Gastrocnemius medialis (tissue), 4 donors: Measurements from ENCODE around the gene DNAJB14. TPM values are rescaled to one million over a fixed set of nuclear protein-coding genes. Genes with fewer than 3 reads are reported as not detected.

Experiments
- ATAC-seq, 2 donors: fragments of 150-250 bp; one replicate each; pipeline ENCODE4 v1.9.1; 2016
- DNase-seq, 2 donors: peaks; one replicate each; pipeline ENCODE4 v3.0.0-alpha.2; 2019
- H3K27ac ChIP-seq, 4 donors: fragments of 200-600 bp; sonication (generic); 1 replicate in 1 of 4; 2 replicates in 3 of 4; pipeline ENCODE4 v1.5.1; 2016 to 2018; ENCODE audit warnings: mild to moderate bottlenecking in 2 of 4, moderate library complexity in 1 of 4
- H3K27me3 ChIP-seq, 3 donors: fragments of 200-600 bp; sonication (generic) in 2 of 3; 1 replicate in 1 of 3; 2 replicates in 2 of 3; pipeline versions ENCODE4 v1.5.1 to v1.6.0; 2016 to 2019; ENCODE audit warnings: mild to moderate bottlenecking in 1 of 3, moderate library complexity in 1 of 3
- H3K36me3 ChIP-seq, 2 donors: fragments of 200-600 bp; sonication (generic) in 1 of 2; one replicate each; pipeline ENCODE4 v1.5.1; 2017 to 2018
- H3K4me1 ChIP-seq, 2 donors: fragments of 200-600 bp; sonication (generic) in 1 of 2; one replicate each; pipeline ENCODE4 v1.5.1; 2016 to 2017; ENCODE audit warnings: mild to moderate bottlenecking in 2 of 2
- H3K4me3 ChIP-seq, 4 donors: fragments of 200-600 bp; sonication (generic) in 3 of 4; 1 replicate in 1 of 4; 2 replicates in 3 of 4; pipeline ENCODE4 v1.5.1; 2016 to 2019; ENCODE audit warnings: mild to moderate bottlenecking in 2 of 4
- H3K9me3 ChIP-seq, 3 donors: fragments of 200-600 bp; sonication (generic) in 2 of 3; 1 replicate in 1 of 3; 2 replicates in 2 of 3; pipeline ENCODE4 v1.5.1; 2016 to 2019
- POLR2A ChIP-seq, 2 donors: fragments of 450-650 bp; IDR thresholded peaks; one replicate each; pipeline ENCODE4 v1.6.1; 2017; ENCODE audit warnings: antibody characterized with exemption in 2 of 2, mild to moderate bottlenecking in 2 of 2, moderate library complexity in 2 of 2
- in situ Hi-C, 4 donors: fragments of 200-750 bp; cut with MboI; loops; one replicate each; pipeline versions ENCODE4 v1.15.0 to v1.8.0; 2017; ENCODE audit warnings: low sequenced_read_pairs in 4 of 4
- intact Hi-C: fragments of 100-400 bp; cut with DNase I; formaldehyde crosslinking; loops from one replicate; pipeline ENCODE4 v1.15.1; 2023; ENCODE audit warnings: low total_unique reads
- total RNA-seq, 4 donors: library from RNA; depleted of rRNA; stranded (reverse); fragments of >200 nt; gene quantifications; one replicate each; pipeline versions ENCODE4 v1.1.0 to v1.2.3, GENCODE V29; 2016
- TF ChIP-seq, protein P1 (sequence below), 5 experiments: fragments of 450-650 bp in 3 of 5; fragments of 200-600 bp in 2 of 5; sonication (generic) in 2 of 5; IDR thresholded peaks in 4 of 5; conservative IDR thresholded peaks in 1 of 5; 1 replicate in 4 of 5; 2 replicates in 1 of 5; pipeline ENCODE4 v1.5.1; 2016 to 2019; ENCODE audit warnings: antibody characterized with exemption in 5 of 5, mild to moderate bottlenecking in 3 of 5, moderate library complexity in 3 of 5

The DNAJB14 gene
- total RNA-seq, 4 donors from 2014 or later = 14.2 to 26.9 (median 15.2) TPM

DNA sequence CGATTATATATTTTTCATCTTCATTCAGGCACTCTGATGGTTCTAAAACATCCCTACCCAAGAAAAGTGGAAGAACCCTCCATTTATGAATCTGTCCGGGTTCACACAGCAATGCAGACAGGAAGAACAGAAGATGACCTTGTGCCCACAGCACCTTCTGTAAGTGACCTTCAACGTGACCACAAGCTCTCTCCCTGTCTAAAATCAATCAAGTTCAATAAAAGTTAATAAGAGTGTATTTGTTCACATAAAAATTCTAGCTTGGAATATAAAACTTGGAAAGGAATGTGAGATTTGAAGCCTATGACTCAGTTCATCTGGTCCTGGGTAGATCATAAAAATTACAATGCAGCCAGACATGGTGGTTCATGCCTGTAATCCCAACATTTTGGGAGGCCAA, 93.2 kb downstream of the DNAJB14 start:
- Histone ChIP-seq H3K9me3 (no peaks in the 10 kb centered on the region), H3K27ac (no peak overlapping the region), H3K36me3 (no peaks in the 10 kb centered on the region), H3K4me1 (no peaks in the 10 kb centered on the region), H3K4me3 (no peak overlapping the region), H3K27me3 (no peaks in the 10 kb centered on the region)
- DNase-seq (no peak), ATAC-seq (no peak)
- in situ Hi-C loops (no loop called here), intact Hi-C loops (no loop called here)
- TF ChIP-seq POLR2A (IDR thresholded peaks at IDR 0.05) = no peak
- TF ChIP-seq, protein P1, sequence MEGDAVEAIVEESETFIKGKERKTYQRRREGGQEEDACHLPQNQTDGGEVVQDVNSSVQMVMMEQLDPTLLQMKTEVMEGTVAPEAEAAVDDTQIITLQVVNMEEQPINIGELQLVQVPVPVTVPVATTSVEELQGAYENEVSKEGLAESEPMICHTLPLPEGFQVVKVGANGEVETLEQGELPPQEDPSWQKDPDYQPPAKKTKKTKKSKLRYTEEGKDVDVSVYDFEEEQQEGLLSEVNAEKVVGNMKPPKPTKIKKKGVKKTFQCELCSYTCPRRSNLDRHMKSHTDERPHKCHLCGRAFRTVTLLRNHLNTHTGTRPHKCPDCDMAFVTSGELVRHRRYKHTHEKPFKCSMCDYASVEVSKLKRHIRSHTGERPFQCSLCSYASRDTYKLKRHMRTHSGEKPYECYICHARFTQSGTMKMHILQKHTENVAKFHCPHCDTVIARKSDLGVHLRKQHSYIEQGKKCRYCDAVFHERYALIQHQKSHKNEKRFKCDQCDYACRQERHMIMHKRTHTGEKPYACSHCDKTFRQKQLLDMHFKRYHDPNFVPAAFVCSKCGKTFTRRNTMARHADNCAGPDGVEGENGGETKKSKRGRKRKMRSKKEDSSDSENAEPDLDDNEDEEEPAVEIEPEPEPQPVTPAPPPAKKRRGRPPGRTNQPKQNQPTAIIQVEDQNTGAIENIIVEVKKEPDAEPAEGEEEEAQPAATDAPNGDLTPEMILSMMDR (IDR thresholded peaks at IDR 0.05 in 4 of 5, conservative IDR thresholded peaks at IDR 0.05 in 1 of 5) = no peak

DNA sequence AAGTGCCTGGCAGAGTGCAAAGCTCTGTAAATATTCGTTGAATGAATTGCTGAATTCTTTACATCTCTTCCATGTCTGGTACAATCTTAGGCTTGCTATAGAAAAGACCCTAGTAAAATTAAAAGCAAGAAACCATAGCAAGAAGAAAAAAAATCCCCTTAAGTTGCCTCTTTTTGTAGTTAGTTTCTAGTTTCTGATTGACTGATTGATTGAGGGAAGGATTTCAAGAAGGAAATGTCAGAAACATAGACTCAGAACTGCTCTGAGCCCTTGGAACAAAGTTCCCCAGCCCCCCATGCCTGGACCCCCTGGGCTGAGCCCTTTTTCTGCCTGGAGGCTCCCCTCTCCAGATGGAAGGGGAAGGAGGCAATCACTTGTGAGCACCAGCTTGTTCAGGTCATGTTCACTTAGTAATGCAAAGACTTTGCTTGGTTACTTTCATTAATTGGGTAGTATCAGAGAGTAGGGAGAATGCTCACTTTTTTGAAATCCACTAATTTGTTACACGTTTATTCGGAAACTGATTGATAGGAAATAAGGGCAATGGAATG, 94.1 kb downstream of the DNAJB14 start:
- Histone ChIP-seq H3K36me3 (no peaks in the 10 kb centered on the region), H3K9me3 (no peaks in the 10 kb centered on the region), H3K4me1 (no peaks in the 10 kb centered on the region), H3K4me3 (no peak overlapping the region), H3K27ac (no peak overlapping the region), H3K27me3 (no peaks in the 10 kb centered on the region)
- in situ Hi-C loops = no loop called here
- TF ChIP-seq POLR2A (IDR thresholded peaks at IDR 0.05) = no peak
- TF ChIP-seq, protein P1 (IDR thresholded peaks at IDR 0.05 in 4 of 5, conservative IDR thresholded peaks at IDR 0.05 in 1 of 5) = no peak
- intact Hi-C loops = no loop called here
- DNase-seq (no peak), ATAC-seq (no peak)

DNA sequence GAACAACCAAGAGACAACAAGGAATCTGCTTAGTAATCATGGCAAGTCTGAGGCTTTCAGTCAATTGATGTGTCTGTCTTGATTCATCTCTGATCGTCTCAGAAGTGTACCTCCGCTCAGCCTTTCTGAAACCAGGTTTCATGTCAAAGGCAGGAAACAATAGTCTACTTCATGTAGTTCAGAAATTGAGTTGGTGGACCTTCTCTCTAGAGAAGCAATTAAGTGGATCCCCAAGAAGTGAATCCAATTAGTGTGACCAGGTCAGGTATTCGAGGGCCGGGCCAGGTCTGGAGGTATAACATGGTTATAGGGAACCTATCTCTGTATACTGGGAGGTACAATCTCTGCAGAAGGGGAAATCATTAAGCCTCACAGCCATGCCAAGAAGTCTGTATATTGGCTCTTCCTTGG, 97.8 kb downstream of the DNAJB14 start:
- no peak overlapping the region for H3K27ac ChIP-seq
- DNase-seq = no peak
- no peak for ATAC-seq
- intact Hi-C loops = no loop called here
- no peaks in the 10 kb centered on the region for H3K4me1 ChIP-seq
- in situ Hi-C loops = no loop called here
- no peak overlapping the region for H3K4me3 ChIP-seq
- H3K9me3 ChIP-seq = no peaks in the 10 kb centered on the region
- TF ChIP-seq, protein P1 (IDR thresholded peaks at IDR 0.05 in 4 of 5, conservative IDR thresholded peaks at IDR 0.05 in 1 of 5) = no peak
- no peak for TF ChIP-seq POLR2A (IDR thresholded peaks at IDR 0.05)
- H3K36me3 ChIP-seq = no peaks in the 10 kb centered on the region
- H3K27me3 ChIP-seq = no peaks in the 10 kb centered on the region

DNA sequence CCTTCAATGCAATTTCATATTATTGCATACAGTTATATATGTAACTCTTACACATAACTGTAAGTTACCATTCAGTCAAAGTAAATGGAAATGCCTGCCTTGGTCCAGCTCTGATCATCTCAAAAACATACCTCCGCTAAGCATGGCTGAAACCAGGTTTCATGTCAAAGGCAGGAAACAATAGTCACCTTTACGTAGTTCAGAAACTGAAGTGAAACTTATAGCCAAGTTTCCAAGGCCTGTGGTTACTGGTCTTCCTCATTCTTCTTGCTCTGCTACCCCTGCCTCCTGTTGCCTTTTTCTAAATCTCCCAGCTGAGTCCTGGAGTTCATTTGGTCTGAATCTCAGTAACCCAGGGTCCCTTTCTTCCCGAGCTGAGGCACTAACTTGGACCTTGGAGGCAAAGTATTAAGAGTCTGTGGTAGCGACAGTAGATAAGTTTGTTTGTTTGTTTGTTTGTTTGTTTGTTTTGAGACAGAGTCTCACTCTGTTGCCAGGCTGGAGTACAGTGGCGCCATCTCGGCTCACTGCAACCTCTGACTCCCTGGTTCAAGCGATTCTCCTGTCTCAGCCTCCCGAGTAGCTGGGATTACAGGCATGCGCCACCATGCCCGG, 98.9 kb downstream of the DNAJB14 start:
- DNase-seq (no peak), ATAC-seq (no peak)
- Histone ChIP-seq H3K27ac (no peak overlapping the region), H3K36me3 (no peaks in the 10 kb centered on the region), H3K27me3 (no peaks in the 10 kb centered on the region), H3K4me1 (no peaks in the 10 kb centered on the region), H3K9me3 (no peaks in the 10 kb centered on the region), H3K4me3 (no peak overlapping the region)
- TF ChIP-seq POLR2A (IDR thresholded peaks at IDR 0.05) = no peak
- TF ChIP-seq, protein P1 (IDR thresholded peaks at IDR 0.05 in 4 of 5, conservative IDR thresholded peaks at IDR 0.05 in 1 of 5) = no peak
- intact Hi-C loops = no loop called here
- in situ Hi-C loops = no loop called here

DNA sequence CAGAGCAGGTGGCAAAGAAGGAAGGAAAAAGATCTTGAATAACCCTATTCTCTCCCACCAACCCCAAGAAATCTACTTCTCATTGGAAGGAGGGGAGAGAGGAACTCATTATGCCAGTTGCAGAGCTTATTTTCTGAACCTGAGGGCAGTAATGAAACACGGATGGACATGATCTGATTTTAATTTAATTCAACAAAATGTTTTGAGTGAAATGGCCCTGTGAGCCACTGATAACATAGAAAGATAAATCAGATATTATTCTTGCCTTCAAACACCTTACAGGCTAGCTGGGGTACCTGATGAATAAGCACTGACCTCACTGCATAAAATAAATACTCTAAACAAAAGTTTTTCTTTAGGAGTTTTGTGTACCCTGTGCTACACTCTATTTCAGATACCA, 99.5 kb downstream of the DNAJB14 start:
- Histone ChIP-seq H3K36me3 (no peaks in the 10 kb centered on the region), H3K9me3 (no peaks in the 10 kb centered on the region), H3K27ac (no peak overlapping the region), H3K4me1 (no peaks in the 10 kb centered on the region), H3K27me3 (no peaks in the 10 kb centered on the region), H3K4me3 (no peak overlapping the region)
- intact Hi-C loops = no loop called here
- in situ Hi-C loops = no loop called here
- ATAC-seq = no peak
- DNase-seq = no peak
- TF ChIP-seq, protein P1 (IDR thresholded peaks at IDR 0.05 in 4 of 5, conservative IDR thresholded peaks at IDR 0.05 in 1 of 5) = no peak
- TF ChIP-seq POLR2A (IDR thresholded peaks at IDR 0.05) = no peak
